Neural cell (in vitro differentiated cells): ENCODE measurements around the gene PDE8A. TPM values are rescaled to one million over a fixed set of nuclear protein-coding genes. Genes with fewer than 3 reads are reported as not detected.

ENCODE experiments used
- H2AFZ ChIP-seq: fragments of 200-600, 300-800 bp; sonication (generic), shearing (Covaris generic); 2 replicates; pipeline ENCODE4 v1.6.0; 2014; ENCODE audit warnings: low read depth, mild to moderate bottlenecking, antibody characterized with exemption, low read length, moderate library complexity
- H3F3A ChIP-seq: fragments of 200-600 bp; shearing (Covaris generic); 2 replicates; pipeline ENCODE4 v1.6.1; 2016; ENCODE audit warnings: mild to moderate bottlenecking, moderate library complexity, mixed read lengths, antibody characterized with exemption, low read length; ENCODE audit not compliant: insufficient read depth, poor library complexity, severe bottlenecking
- H3K27ac ChIP-seq: fragments of 200-600, 300-800 bp; sonication (generic), shearing (Covaris generic); 2 replicates; pipeline ENCODE4 v1.5.1; 2014; ENCODE audit warnings: mild to moderate bottlenecking, low read length, moderate library complexity
- H3K27me3 ChIP-seq: fragments of 300-800, 200-600 bp; sonication (generic), shearing (Covaris generic); 2 replicates; pipeline ENCODE4 v1.6.0; 2014; ENCODE audit warnings: mild to moderate bottlenecking, low read depth, low read length, moderate library complexity; ENCODE audit not compliant: insufficient read depth
- H3K36me3 ChIP-seq: fragments of 300-800, 200-600 bp; sonication (generic), shearing (Covaris generic); 2 replicates; pipeline ENCODE4 v1.5.1; 2014; ENCODE audit warnings: mild to moderate bottlenecking, antibody characterized with exemption, low read length, moderate library complexity; ENCODE audit not compliant: insufficient read depth
- H3K4me2 ChIP-seq: fragments of 300-800, 200-600 bp; sonication (generic), shearing (Covaris generic); 2 replicates; pipeline ENCODE4 v1.6.0; 2014; ENCODE audit warnings: mild to moderate bottlenecking, low read length
- H3K4me3 ChIP-seq: fragments of 300-800, 200-600 bp; sonication (generic), shearing (Covaris generic); 2 replicates; pipeline ENCODE4 v1.5.1; 2014; ENCODE audit warnings: mild to moderate bottlenecking, low read length, moderate library complexity
- H3K79me2 ChIP-seq: fragments of 200-600 bp; shearing (Covaris generic); replicated peaks from 2 replicates; pipeline ENCODE4 v1.6.0; 2014; ENCODE audit warnings: mild to moderate bottlenecking, low read length, moderate library complexity; ENCODE audit not compliant: insufficient read depth
- H3K9ac ChIP-seq: fragments of 300-800, 200-600 bp; sonication (generic), shearing (Covaris generic); 2 replicates; pipeline ENCODE4 v1.6.1; 2016; ENCODE audit warnings: mild to moderate bottlenecking, low read length, mixed read lengths
- H3K9me2 ChIP-seq: fragments of 200-600 bp; shearing (Covaris generic); 2 replicates; pipeline ENCODE4 v1.6.1; 2016; ENCODE audit warnings: mild to moderate bottlenecking, low read length, mixed read lengths; ENCODE audit not compliant: insufficient read depth
- H3K9me3 ChIP-seq: fragments of 200-600, 300-800 bp; sonication (generic), shearing (Covaris generic); 2 replicates; pipeline ENCODE4 v1.6.1; 2016; ENCODE audit warnings: mild to moderate bottlenecking, mixed run types, low read length, moderate library complexity, mixed read lengths
- H4K20me1 ChIP-seq: fragments of 200-600 bp; shearing (Covaris generic); 2 replicates; pipeline ENCODE4 v1.6.1; 2016; ENCODE audit warnings: mild to moderate bottlenecking, mixed run types; ENCODE audit not compliant: insufficient read depth
- EP300 ChIP-seq: fragments of 450-650 bp; conservative IDR thresholded peaks from 2 replicates; pipeline ENCODE4 v1.6.1; 2014; ENCODE audit warnings: antibody characterized with exemption, mild to moderate bottlenecking, moderate library complexity; ENCODE audit not compliant: poor library complexity, severe bottlenecking
- EZH2 ChIP-seq: fragments of 200-600, 300-800 bp; shearing (Covaris generic), sonication (generic); IDR thresholded peaks from 2 replicates; pipeline ENCODE4 v1.6.1; 2014; ENCODE audit warnings: antibody characterized with exemption, low read length, borderline replicate concordance, mild to moderate bottlenecking; ENCODE audit not compliant: insufficient read depth, poor library complexity, severe bottlenecking
- MXI1 ChIP-seq: fragments of 450-650 bp; conservative IDR thresholded peaks from 2 replicates; pipeline ENCODE4 v1.6.1; 2014; ENCODE audit warnings: antibody characterized with exemption, mild to moderate bottlenecking; ENCODE audit not compliant: poor library complexity, severe bottlenecking
- POLR2AphosphoS5 ChIP-seq: IDR thresholded peaks from 2 replicates; pipeline ENCODE4 v1.6.1; 2012
- RAD21 ChIP-seq: fragments of 450-650 bp; conservative IDR thresholded peaks from 2 replicates; pipeline ENCODE4 v1.6.1; 2014; ENCODE audit warnings: antibody characterized with exemption, mild to moderate bottlenecking, moderate library complexity
- SMC3 ChIP-seq: fragments of 450-650 bp; conservative IDR thresholded peaks from 2 replicates; pipeline ENCODE4 v1.6.1; 2014; ENCODE audit warnings: antibody characterized with exemption, mild to moderate bottlenecking, moderate library complexity; ENCODE audit not compliant: poor library complexity
- TAF1 ChIP-seq: IDR thresholded peaks from 2 replicates; pipeline ENCODE4 v1.6.1; 2012; ENCODE audit warnings: low read depth
- polyA plus RNA-seq: library from polyadenylated mRNA; depleted of rRNA; stranded (reverse); fragments of >200 nt; gene quantifications from 2 replicates; pipeline ENCODE4 v1.2.3, GENCODE V29; 2014
- TF ChIP-seq, protein P1 (sequence below): fragments of 450-650 bp; IDR thresholded peaks from 2 replicates; pipeline ENCODE4 v1.5.1; 2014; ENCODE audit warnings: antibody characterized with exemption, mild to moderate bottlenecking, moderate library complexity; ENCODE audit not compliant: poor library complexity, severe bottlenecking
- TF ChIP-seq, protein P2 (sequence below): IDR thresholded peaks from 2 replicates; pipeline ENCODE4 v1.6.1; 2012; ENCODE audit warnings: borderline replicate concordance

Gene PDE8A
- polyA plus RNA-seq, 1 donor from 2014 or later: 13.2 TPM

DNA sequence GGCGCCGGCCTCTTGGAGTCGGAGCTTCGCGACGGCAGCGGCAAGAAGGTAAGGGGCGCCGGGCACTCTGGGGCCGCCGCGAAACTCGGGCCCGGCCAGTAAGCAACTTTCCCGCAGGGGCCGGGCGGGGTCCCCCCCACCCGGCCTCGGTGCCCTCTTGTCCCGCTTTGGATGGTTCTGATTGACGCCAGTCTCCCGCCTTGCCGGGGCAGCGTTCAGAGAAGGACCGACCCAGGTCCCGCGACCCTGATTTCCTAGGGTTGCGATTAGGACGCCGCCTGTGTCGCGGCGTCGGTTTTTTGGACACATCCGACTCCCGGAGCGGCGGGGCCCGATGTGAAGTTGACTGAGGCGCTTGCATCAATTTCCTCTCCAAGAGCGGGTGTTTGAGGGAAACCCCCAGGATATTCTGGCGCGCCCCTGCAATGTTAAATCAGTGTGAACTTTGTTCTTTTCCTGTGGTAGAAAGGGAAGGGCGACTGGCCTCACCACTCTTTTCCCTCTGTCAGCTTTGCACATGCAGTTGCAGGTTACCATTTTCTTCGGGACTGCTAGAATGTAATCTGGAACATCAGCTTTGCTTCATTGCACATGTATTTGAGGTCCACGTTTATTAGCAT, 755 bp downstream of the PDE8A start:
- Histone ChIP-seq H3K27ac (no peak overlapping the region), H4K20me1 (no peaks in the 10 kb centered on the region), H2AFZ (no peak overlapping the region), H3K27me3 (peaks cover 49% of the 10 kb centered on the region), H3K4me2 (no peak overlapping the region), H3K79me2 (no peaks in the 10 kb centered on the region), H3K9me3 (no peaks in the 10 kb centered on the region), H3F3A (no peaks in the 10 kb centered on the region), H3K9me2 (no peaks in the 10 kb centered on the region), H3K4me3 (peak overlapping the region; percentile 91), H3K9ac (no peak overlapping the region), H3K36me3 (no peaks in the 10 kb centered on the region)
- TF ChIP-seq MXI1 (no peak), EP300 (no peak), SMC3 (no peak), TAF1 (no peak), RAD21 (no peak), POLR2AphosphoS5 (no peak)
- TF ChIP-seq, protein P1, sequence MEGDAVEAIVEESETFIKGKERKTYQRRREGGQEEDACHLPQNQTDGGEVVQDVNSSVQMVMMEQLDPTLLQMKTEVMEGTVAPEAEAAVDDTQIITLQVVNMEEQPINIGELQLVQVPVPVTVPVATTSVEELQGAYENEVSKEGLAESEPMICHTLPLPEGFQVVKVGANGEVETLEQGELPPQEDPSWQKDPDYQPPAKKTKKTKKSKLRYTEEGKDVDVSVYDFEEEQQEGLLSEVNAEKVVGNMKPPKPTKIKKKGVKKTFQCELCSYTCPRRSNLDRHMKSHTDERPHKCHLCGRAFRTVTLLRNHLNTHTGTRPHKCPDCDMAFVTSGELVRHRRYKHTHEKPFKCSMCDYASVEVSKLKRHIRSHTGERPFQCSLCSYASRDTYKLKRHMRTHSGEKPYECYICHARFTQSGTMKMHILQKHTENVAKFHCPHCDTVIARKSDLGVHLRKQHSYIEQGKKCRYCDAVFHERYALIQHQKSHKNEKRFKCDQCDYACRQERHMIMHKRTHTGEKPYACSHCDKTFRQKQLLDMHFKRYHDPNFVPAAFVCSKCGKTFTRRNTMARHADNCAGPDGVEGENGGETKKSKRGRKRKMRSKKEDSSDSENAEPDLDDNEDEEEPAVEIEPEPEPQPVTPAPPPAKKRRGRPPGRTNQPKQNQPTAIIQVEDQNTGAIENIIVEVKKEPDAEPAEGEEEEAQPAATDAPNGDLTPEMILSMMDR: no peak

DNA sequence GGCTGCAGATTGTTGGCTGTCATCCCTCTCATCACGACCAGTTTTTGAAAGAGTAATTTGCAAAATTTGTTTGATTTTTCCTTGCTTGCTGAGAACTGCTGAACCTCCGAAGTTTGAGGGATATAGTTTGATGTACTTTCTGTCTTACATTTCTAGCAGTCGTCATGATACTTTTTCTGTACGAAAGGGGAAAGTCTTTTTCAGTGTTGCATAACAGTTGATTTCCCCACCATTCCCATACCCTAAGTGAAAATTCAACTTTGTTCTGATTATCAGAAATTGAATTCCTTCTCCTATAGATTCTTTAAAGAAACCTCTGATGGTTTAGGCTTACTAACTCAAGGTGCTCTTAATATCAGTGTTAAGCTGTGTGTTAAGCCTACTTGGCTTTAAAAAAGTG, 1.6 kb downstream of the PDE8A start:
- Histone ChIP-seq H3K27ac (no peak overlapping the region), H3F3A (no peaks in the 10 kb centered on the region), H2AFZ (no peak overlapping the region), H3K4me3 (peak overlapping the region; percentile 91), H3K79me2 (no peaks in the 10 kb centered on the region), H3K9me2 (no peaks in the 10 kb centered on the region), H3K27me3 (peaks cover 49% of the 10 kb centered on the region), H3K4me2 (no peak overlapping the region), H3K36me3 (no peaks in the 10 kb centered on the region), H3K9me3 (no peaks in the 10 kb centered on the region), H4K20me1 (no peaks in the 10 kb centered on the region), H3K9ac (no peak overlapping the region)
- no peak for TF ChIP-seq TAF1
- no peak for TF ChIP-seq POLR2AphosphoS5
- TF ChIP-seq, protein P2, sequence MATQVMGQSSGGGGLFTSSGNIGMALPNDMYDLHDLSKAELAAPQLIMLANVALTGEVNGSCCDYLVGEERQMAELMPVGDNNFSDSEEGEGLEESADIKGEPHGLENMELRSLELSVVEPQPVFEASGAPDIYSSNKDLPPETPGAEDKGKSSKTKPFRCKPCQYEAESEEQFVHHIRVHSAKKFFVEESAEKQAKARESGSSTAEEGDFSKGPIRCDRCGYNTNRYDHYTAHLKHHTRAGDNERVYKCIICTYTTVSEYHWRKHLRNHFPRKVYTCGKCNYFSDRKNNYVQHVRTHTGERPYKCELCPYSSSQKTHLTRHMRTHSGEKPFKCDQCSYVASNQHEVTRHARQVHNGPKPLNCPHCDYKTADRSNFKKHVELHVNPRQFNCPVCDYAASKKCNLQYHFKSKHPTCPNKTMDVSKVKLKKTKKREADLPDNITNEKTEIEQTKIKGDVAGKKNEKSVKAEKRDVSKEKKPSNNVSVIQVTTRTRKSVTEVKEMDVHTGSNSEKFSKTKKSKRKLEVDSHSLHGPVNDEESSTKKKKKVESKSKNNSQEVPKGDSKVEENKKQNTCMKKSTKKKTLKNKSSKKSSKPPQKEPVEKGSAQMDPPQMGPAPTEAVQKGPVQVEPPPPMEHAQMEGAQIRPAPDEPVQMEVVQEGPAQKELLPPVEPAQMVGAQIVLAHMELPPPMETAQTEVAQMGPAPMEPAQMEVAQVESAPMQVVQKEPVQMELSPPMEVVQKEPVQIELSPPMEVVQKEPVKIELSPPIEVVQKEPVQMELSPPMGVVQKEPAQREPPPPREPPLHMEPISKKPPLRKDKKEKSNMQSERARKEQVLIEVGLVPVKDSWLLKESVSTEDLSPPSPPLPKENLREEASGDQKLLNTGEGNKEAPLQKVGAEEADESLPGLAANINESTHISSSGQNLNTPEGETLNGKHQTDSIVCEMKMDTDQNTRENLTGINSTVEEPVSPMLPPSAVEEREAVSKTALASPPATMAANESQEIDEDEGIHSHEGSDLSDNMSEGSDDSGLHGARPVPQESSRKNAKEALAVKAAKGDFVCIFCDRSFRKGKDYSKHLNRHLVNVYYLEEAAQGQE: no peak
- no peak for TF ChIP-seq EZH2
- no peak for TF ChIP-seq RAD21
- no peak for TF ChIP-seq EP300
- no peak for TF ChIP-seq SMC3
- no peak for TF ChIP-seq MXI1
- TF ChIP-seq, protein P1: no peak
